GM19099 (cell line): ENCODE results near the gene TNIK.

Source experiments
- POLR2A ChIP-seq: IDR thresholded peaks from 3 replicates; pipeline ENCODE4 v1.6.1; 2011; ENCODE audit warnings: low read depth; ENCODE audit not compliant: insufficient read length; ENCODE audit errors: extremely low read depth

The TNIK gene

GRCh38 chr3:171339598-171339997 lies 120.6 kb downstream of the TNIK start:
- TF ChIP-seq POLR2A, result no peak

GRCh38 chr3:171336406-171336805 lies 123.8 kb downstream of the TNIK start:
- TF ChIP-seq POLR2A, result no peak

DNA sequence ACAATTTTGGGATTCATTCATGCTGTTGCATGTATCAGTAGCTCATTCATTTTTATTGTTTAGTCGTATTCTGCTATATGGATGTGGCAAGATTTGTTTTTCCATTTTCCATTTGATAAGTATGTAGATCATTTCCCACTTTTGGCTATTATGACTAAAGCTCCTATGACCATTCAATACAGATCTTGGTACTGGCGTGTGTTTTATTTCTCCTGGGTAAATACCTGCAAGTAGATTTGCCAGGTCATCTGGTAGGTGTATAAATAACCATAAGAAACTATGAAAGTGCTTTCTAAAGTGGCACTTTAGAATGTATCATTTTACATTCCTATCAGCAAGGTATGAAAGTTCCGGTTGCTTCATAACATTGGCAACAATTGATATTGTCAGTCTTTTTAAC lies 124.6 kb downstream of the TNIK start:
- TF ChIP-seq POLR2A, result no peak

DNA sequence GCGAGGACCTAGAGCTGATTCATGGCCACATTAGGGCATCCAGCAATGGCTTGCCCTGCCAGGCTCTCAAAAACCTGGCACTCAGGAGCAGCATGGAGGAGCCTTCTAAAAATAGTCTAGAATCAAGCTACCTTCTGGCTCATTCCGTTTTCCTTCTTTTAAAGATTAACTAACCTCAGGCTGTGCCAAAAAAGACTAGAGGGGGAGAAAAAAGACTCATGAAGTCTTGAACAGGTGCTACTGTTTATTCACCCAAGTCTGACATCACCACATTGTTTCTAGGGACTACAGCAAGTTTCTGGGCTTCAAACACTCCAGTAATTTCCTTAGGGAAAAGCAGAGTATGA lies 125.8 kb downstream of the TNIK start:
- TF ChIP-seq POLR2A, result no peak

DNA sequence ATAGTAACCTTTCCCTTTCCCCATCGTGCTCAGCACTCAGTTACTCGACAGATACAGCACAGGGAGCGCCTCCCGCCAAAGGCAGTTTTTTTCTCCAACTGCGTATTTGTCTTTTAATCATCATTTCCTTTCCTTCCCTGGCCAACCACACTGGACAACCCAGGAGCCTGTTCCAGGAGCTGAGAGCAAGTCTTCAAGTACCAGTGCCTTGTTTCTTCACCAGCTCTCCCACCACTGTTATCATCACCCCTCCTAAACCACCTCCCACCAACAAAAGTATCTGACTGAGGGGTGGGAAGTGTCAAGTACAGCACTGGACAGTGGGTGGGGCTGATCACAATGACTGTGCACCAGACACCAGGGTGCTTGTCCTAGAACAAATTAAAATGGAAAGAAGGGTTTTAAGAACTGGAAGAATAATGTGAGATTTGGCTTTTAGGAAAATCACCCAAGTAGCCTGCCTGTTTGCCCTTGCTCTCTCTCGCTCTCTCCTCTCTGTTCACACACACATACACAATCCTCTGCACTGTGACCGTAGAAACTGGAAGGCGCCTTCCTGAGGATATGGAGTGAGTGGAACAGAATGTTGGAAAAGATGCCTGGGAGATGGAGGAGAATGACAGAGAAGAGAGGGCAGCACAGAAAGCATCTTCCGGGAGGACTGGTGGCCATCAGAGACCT lies 126.3 kb downstream of the TNIK start:
- no peak for TF ChIP-seq POLR2A

GRCh38 chr3:171330938-171331337 lies 129.3 kb downstream of the TNIK start:
- TF ChIP-seq POLR2A, result no peak

- no peak for TF ChIP-seq POLR2A
Observed at GRCh38 chr3:171329746-171330145, 130.5 kb downstream of the TNIK start.

GRCh38 chr3:171328419-171329082 lies 131.7 kb downstream of the TNIK start:
- no peak for TF ChIP-seq POLR2A

- no peak for TF ChIP-seq POLR2A
Observed at GRCh38 chr3:171327441-171328174, 132.6 kb downstream of the TNIK start.

DNA sequence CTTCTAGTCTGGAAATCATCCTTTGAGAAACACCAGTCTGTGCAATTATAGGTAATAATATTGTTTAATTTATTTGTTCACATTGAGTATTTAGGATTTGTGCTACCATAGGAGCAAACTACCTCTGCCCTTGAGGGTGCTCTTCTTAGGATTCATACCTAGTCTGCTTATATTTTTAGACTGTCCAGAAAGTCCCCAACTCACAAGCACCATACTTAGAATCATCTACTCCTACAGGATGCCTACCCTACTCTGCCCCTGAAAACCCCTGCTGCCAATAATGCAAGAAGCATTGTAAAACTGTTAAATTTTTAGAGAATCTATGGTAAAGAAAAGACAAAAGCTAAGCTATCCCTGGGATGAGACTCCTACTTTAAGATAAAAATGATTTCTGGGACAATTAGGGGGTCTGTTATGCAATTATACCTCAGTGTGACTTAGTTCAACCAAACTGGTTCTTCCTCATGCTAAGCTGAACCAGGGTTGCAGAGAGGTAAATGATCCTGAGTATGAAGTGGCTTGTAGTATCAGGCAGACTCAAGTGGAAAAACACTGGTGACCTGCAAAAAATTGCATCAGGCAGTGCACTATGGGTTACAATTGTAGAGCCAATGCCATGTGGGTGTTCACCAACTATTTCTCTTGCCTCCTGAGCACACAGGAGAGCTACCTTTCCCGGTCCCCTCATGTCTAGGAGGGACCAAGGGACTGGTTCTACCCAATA lies 133.3 kb downstream of the TNIK start:
- no peak for TF ChIP-seq POLR2A

DNA sequence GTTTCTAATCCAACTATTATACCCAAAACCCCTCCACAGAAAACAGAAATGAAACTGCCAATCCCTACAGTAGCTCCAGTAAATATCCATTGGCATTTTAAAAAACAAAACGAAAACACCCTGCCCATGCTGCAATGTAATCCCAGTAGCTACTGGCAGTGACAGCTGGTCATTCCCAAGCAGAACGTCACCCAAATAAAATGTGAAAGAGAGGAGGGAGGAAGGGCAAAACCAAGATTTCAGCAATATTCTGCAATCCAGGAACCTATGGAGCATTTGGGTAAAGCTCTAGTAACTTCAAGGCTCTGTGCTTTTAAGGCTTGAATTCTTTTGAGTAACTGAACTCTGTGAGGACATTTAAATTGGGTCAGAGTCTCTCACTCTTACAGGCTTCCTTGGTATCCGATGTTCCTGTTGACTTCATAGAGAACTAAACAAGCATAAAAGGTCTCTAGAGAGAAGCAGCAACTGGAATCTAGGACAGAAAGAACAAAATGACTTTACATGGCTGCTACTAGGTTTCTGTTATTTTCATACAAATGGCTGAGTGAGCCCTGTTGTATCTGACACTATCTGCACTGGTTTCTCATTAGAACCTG lies 136.2 kb downstream of the TNIK start:
- TF ChIP-seq POLR2A, result no peak

DNA sequence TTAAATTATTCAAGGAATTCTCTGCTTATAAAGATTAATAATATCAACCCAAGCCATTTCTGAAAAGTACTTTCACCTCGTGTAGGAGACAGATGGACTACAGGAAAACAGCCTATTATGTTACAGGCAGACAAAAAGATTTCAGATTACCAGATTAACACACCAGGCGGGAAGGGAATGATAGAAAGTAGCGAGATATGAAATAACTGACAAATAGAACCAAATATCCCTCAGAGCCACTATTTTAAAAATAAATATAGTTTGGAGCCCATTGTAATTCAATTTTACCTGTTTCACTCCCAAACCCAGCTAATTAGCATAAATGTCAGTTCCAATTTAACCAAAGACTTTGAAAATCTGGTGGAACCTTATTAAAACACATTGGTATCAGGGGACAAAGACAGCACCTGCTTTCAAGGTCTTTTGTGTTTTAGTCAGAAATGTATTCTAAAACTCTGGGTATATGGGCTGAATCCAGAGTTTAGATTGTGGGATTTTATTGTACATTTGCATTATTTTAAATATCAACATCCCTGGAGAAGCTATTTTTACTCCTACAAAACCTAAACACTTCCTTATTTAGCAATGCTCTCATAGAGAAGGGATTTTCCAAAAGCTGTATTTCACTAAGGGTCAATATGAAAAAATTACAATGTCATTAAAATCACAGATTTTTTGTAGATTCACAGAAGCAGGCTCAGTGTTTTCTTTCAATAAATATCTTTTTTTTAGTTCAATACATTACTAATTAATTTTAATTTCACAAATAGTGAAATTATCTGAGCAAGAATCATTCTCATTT lies 138.4 kb downstream of the TNIK start:
- TF ChIP-seq POLR2A, result no peak

DNA sequence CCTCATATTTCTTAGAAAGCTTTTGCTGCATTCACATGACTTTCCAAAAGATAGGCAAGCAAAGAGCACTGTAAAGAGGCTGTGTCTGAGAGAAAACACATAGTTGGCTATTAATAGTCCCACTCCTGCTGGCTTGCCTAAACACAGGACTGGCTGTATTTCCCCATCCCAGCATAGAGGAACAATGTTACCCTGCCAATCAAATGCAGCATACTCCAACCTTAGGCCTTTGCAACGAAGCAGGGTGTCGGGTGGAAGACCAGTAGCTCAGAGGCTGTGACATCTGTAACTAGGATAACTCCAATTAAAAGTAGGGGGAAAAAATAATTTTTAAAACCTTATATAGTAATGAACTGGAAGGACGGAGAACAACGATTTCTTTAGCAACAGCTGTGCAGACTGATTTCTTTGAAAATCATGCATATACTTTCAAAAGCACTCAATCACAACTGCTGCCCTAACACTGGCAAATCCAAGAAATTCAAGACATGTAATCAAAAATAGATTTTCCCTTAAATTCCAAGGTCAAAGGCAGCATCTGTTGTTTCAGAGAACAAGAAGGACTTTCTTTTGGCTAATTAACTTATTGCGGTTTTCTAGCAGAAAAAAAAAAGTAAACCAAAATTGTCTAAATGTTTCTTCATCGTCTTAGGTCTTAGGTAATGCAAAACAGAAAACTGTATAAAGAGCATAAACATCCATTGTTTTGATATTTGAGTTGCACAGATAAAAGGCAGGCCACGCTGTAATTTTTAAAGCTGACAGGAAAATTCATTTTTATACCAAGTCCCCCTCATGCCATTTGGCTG lies 139.3 kb downstream of the TNIK start:
- no peak for TF ChIP-seq POLR2A
